ENCODE measurements around the gene NEO1. TPM values are rescaled to one million over a fixed set of nuclear protein-coding genes. Genes with fewer than 3 reads are reported as not detected.

The NEO1 gene
- total and polyA plus RNA-seq, 9 of the 15 experiments (the other 6 are each of a cell fraction or from before 2014, with no cell fraction given): 0.08 to 1.7 (median 0.48) TPM

- peak; percentile 78 for ATAC-seq
- Histone ChIP-seq H3K79me2 (ENCODE audit: control insufficient read depth, insufficient read depth, low read length) (no peaks in the 10 kb centered on the region), H3K9ac (ENCODE audit: insufficient read depth in 1 of 2, low read depth in 2 of 2, low read length in 2 of 2) (0 out of 4 replicates have a peak overlapping the region, but pooled peaks of 1 of the 2 experiments have one; percentile 35), H4K20me1 (replicated peaks; ENCODE audit: control insufficient read depth, insufficient read depth, low read length) (0 out of 2 replicates have a peak, but pooled peaks cover 16% of the 10 kb centered on the region), H3K27me3 (ENCODE audit: control insufficient read depth in 2 of 2, insufficient read depth in 2 of 2, low read length in 2 of 2) (peaks cover 22 to 64% of the 10 kb centered on the region in 2 experiments), H3K4me1 (replicated peaks in 1 of 2; ENCODE audit: control insufficient read depth in 2 of 2, insufficient read depth in 2 of 2, low read length in 2 of 2) (peaks cover 0 to 19% of the 10 kb centered on the region in 2 experiments; a peak in 2 of 5 replicates), H3K27ac (ENCODE audit: extremely low read depth, low read depth, low read length) (no peak overlapping the region), H3K4me3 (no peak overlapping the region), H3K4me2 (ENCODE audit: insufficient read depth, low read length) (no peak overlapping the region; the same call in 1 of the 2 replicates), H2AFZ (ENCODE audit: low read depth, low read length) (no peak overlapping the region), H3K9me1 (ENCODE audit: control insufficient read depth, insufficient read depth, low read length) (no peaks in the 10 kb centered on the region), H3K9me3 (replicated peaks; ENCODE audit: control insufficient read depth, insufficient read depth, low read depth, low read length) (no peaks in the 10 kb centered on the region), H3K36me3 (ENCODE audit: control insufficient read depth, insufficient read depth, low read length) (no peaks in the 10 kb centered on the region)
- FAIRE-seq: no peak
- CTCF ChIA-PET (ENCODE audit: low intra/inter-chr PET ratio): no interaction called here
- in situ Hi-C loops (cut with MboI) (no loop called here), intact Hi-C loops (cut with micrococcal nuclease) (no loop called here)
- 8% methylated on average over 25 of the region's 29 CpGs for WGBS (ENCODE audit: insufficient coverage, low coverage, missing lambda C conversion rate)
- POLR2A ChIA-PET: interaction anchor here (0.6 to 1.0 kb wide), 2 partner anchors 8 to 133 kb away, joined by 3 to 4 read pairs; no protein-coding TSS in a partner anchor
- no TSS peak for BruUV-seq (replicated peaks)
- peak; percentile 30 to 63 (median 54) for DNase-seq (ENCODE audit: extremely low read depth in 1 of 4, low spot score in 3 of 4)
- TF ChIP-seq NR2F6 (CRISPR knock-in tag; IDR thresholded peaks at IDR 0.05): no peak
- TF ChIP-seq, protein P1, sequence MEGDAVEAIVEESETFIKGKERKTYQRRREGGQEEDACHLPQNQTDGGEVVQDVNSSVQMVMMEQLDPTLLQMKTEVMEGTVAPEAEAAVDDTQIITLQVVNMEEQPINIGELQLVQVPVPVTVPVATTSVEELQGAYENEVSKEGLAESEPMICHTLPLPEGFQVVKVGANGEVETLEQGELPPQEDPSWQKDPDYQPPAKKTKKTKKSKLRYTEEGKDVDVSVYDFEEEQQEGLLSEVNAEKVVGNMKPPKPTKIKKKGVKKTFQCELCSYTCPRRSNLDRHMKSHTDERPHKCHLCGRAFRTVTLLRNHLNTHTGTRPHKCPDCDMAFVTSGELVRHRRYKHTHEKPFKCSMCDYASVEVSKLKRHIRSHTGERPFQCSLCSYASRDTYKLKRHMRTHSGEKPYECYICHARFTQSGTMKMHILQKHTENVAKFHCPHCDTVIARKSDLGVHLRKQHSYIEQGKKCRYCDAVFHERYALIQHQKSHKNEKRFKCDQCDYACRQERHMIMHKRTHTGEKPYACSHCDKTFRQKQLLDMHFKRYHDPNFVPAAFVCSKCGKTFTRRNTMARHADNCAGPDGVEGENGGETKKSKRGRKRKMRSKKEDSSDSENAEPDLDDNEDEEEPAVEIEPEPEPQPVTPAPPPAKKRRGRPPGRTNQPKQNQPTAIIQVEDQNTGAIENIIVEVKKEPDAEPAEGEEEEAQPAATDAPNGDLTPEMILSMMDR (IDR thresholded peaks at IDR 0.05 in 2 of 3, conservative IDR thresholded peaks at IDR 0.05 in 1 of 3; ENCODE audit: insufficient read depth in 2 of 3, low read depth in 1 of 3, low read length in 3 of 3): peak; percentile 39 to 52 (median 50); a peak in 5 of 6 replicates
- TF ChIP-seq RAD21 (CRISPR knock-in tag; conservative IDR thresholded peaks at IDR 0.05 in 1 of 2, IDR thresholded peaks at IDR 0.05 in 1 of 2): peak; percentile 33 to 57
- 0 out of 2 replicates have a peak, but pooled peaks have one; percentile 23 for TF ChIP-seq SMC3 (conservative IDR thresholded peaks at IDR 0.05; ENCODE audit: insufficient read depth, low read depth, low read length)
- no peak for TF ChIP-seq ADNP (tag; IDR thresholded peaks at IDR 0.05)
- TF ChIP-seq MCM3 (IDR thresholded peaks at IDR 0.05): no peak
- TF ChIP-seq, protein P2, sequence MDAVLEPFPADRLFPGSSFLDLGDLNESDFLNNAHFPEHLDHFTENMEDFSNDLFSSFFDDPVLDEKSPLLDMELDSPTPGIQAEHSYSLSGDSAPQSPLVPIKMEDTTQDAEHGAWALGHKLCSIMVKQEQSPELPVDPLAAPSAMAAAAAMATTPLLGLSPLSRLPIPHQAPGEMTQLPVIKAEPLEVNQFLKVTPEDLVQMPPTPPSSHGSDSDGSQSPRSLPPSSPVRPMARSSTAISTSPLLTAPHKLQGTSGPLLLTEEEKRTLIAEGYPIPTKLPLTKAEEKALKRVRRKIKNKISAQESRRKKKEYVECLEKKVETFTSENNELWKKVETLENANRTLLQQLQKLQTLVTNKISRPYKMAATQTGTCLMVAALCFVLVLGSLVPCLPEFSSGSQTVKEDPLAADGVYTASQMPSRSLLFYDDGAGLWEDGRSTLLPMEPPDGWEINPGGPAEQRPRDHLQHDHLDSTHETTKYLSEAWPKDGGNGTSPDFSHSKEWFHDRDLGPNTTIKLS (IDR thresholded peaks at IDR 0.05; ENCODE audit: borderline replicate concordance, low read depth): no peak
- TF ChIP-seq ZNF354B (CRISPR knock-in tag; IDR thresholded peaks at IDR 0.05): no peak
- TF ChIP-seq TOE1 (IDR thresholded peaks at IDR 0.05; ENCODE audit: borderline replicate concordance): no peak
- no peak for TF ChIP-seq TOE1 (CRISPR knock-in tag; IDR thresholded peaks at IDR 0.05; ENCODE audit: borderline replicate concordance, low read depth)
- TF ChIP-seq SMAD2 (IDR thresholded peaks at IDR 0.05; ENCODE audit: low read depth, low read length): no peak
- no peak for TF ChIP-seq NR3C1 (CRISPR knock-in tag; IDR thresholded peaks at IDR 0.05)
- no peak for TF ChIP-seq CEBPZ (IDR thresholded peaks at IDR 0.05; ENCODE audit: borderline replicate concordance, low read depth, low read length)
Measured at GRCh38 chr15:73325191-73325861, 273.1 kb downstream of the NEO1 start.
